Measurements from ENCODE around the gene CMKLR1. TPM values are rescaled to one million over a fixed set of nuclear protein-coding genes. Genes with fewer than 3 reads are reported as not detected.

The CMKLR1 gene
- total and polyA plus RNA-seq, 10 of the 15 experiments (the other 5 are each of a cell fraction or from before 2014, with no cell fraction given): 13.8 to 52.3 (median 26.2) TPM

GRCh38 chr12:108319277-108320234 lies 19.6 kb downstream of the CMKLR1 start (continued):
- TF ChIP-seq KDM1A (IDR thresholded peaks at IDR 0.05; ENCODE audit: borderline replicate concordance) (peak; percentile 56; the same call in 1 of the 2 replicates), TCF12 (IDR thresholded peaks at IDR 0.05; ENCODE audit: low read depth, low read length) (no peak), RUNX3 (IDR thresholded peaks at IDR 0.05; ENCODE audit: low read length) (peak; percentile 20; the same call in 1 of the 2 replicates), BACH1 (IDR thresholded peaks at IDR 0.05; ENCODE audit: borderline replicate concordance) (no peak), YY1 (IDR thresholded peaks at IDR 0.05; ENCODE audit: low read depth, low read length) (0 out of 2 replicates have a peak, but pooled peaks have one; percentile 19), EED (IDR thresholded peaks at IDR 0.05; ENCODE audit: low read depth) (peak; percentile 54; the same call in 1 of the 2 replicates), NFIC (IDR thresholded peaks at IDR 0.05; ENCODE audit: low read depth, low read length) (0 out of 2 replicates have a peak, but pooled peaks have one; percentile 15), RAD51 (IDR thresholded peaks at IDR 0.05) (no peak), TARDBP (IDR thresholded peaks at IDR 0.05; ENCODE audit: borderline replicate concordance) (no peak), GATAD2B (conservative IDR thresholded peaks at IDR 0.05; ENCODE audit: low read depth) (no peak), POLR2A (IDR thresholded peaks at IDR 0.05; ENCODE audit: low read depth, low read length) (no peak), HSF1 (IDR thresholded peaks at IDR 0.05; ENCODE audit: low read depth, low read length) (no peak), ATF2 (IDR thresholded peaks at IDR 0.05; ENCODE audit: low read length) (0 out of 2 replicates have a peak, but pooled peaks have one; percentile 65), CREB1 (IDR thresholded peaks at IDR 0.05; ENCODE audit: low read depth) (no peak), GABPA (IDR thresholded peaks at IDR 0.05; ENCODE audit: low read depth) (no peak), ZNF207 (IDR thresholded peaks at IDR 0.05; ENCODE audit: borderline replicate concordance) (no peak), CHD1 (IDR thresholded peaks at IDR 0.05; ENCODE audit: low read depth, low read length) (no peak), MYB (IDR thresholded peaks at IDR 0.05; ENCODE audit: borderline replicate concordance, low read depth, low read length) (no peak), ESRRA (IDR thresholded peaks at IDR 0.05; ENCODE audit: low read length) (no peak), IRF5 (IDR thresholded peaks at IDR 0.05; ENCODE audit: borderline replicate concordance) (no peak), HDAC2 (IDR thresholded peaks at IDR 0.05) (no peak), JUNB (IDR thresholded peaks at IDR 0.05) (peak; percentile 48)
- TF ChIP-seq, protein P1, sequence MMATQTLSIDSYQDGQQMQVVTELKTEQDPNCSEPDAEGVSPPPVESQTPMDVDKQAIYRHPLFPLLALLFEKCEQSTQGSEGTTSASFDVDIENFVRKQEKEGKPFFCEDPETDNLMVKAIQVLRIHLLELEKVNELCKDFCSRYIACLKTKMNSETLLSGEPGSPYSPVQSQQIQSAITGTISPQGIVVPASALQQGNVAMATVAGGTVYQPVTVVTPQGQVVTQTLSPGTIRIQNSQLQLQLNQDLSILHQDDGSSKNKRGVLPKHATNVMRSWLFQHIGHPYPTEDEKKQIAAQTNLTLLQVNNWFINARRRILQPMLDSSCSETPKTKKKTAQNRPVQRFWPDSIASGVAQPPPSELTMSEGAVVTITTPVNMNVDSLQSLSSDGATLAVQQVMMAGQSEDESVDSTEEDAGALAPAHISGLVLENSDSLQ (IDR thresholded peaks at IDR 0.05): no peak
- TF ChIP-seq, protein P2, sequence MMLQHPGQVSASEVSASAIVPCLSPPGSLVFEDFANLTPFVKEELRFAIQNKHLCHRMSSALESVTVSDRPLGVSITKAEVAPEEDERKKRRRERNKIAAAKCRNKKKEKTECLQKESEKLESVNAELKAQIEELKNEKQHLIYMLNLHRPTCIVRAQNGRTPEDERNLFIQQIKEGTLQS (IDR thresholded peaks at IDR 0.05; ENCODE audit: borderline replicate concordance, extremely low read depth, low read depth, low read length): no peak
- TF ChIP-seq, protein P3, sequence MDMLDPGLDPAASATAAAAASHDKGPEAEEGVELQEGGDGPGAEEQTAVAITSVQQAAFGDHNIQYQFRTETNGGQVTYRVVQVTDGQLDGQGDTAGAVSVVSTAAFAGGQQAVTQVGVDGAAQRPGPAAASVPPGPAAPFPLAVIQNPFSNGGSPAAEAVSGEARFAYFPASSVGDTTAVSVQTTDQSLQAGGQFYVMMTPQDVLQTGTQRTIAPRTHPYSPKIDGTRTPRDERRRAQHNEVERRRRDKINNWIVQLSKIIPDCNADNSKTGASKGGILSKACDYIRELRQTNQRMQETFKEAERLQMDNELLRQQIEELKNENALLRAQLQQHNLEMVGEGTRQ (IDR thresholded peaks at IDR 0.05; ENCODE audit: borderline replicate concordance, low read depth, low read length): no peak
